Measurements from ENCODE around the gene ZBTB26.
"Not testable (repeated sequence)": the region's sequence is repeated elsewhere in the genome, so short reads cannot be mapped to it uniquely, and the experiment has no call there.

ZBTB26 gene

DNA sequence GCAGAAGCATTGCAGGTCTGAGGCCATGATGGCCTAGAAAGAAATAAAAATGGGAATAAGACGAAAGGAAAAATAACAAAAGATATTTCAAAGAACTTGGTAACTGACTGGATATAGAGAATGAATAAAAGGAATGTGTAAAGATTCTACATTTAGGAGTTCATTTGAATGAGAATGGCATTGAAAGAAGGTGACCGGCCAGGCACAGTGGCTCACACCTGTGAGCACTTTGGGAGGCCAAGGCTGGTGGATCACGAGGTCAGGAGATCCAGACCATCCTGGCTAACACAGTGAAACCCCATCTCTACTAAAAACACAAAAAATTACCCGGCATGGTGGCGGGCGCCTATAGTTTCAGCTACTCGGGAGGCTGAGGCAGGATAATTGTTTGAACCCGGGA is 8.6 kb downstream of the ZBTB26 start:
- no peak for FAIRE-seq

DNA sequence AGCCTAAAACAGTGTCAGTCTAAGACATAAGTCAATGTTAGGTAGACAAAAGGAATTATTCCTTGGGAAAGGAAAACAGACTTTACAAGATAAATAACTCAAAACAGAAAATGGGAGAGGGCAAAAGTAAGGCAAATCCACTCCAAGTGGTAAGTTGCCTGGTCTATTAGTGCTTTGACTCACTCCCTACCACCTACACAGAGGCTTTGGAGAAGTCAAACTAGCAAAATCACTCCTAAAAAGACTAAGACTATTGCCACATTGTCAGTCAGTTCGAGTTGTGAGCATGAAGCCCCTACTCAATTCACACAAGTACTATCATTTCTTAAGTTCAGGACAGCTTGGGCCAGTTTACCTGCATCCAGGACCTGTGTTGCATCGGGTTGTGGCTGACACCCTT is 13.0 kb downstream of the ZBTB26 start:
- no peak for FAIRE-seq

DNA sequence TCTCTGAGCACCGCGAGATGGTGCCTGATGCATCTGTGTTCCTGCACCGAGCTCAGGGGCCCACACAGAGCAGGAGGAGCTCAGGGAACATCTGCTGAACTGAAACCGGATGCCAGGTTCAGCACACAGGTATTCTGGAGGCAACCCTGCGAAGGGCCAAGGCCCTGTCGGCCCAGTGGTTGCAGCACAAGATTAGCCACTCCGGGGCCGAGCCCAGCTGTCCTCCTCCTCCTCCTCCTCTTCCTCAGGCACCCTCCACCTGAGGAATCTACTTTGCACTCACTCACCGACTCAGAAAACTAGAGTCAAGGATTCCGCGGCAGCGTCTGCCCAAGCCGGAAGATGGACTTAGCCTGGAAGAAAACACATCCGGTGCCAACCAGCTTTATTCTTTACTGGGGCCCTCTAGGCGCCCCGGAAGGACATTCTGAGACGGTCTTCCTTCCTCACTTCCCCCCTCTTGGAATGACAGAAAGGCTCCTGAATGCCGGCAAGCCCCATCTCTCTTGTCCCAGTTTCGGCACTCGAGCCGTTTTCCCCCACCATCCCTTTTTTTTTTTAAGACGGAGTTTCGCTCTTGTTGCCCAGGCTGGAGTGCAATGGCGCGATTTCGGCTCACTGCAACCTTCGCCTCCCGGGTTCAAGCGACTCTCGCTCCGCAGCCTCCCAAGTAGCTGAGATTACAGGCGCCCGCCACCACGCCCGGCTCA is 18.2 kb downstream of the ZBTB26 start, which contains the start of gene ZBTB6:
Gene ZBTB6 (minus strand): TSS at position 360 of the 710 bp plus-strand sequence. CDS start 1,251 bp downstream, outside the sequence.
- FAIRE-seq = peak; percentile 25

DNA sequence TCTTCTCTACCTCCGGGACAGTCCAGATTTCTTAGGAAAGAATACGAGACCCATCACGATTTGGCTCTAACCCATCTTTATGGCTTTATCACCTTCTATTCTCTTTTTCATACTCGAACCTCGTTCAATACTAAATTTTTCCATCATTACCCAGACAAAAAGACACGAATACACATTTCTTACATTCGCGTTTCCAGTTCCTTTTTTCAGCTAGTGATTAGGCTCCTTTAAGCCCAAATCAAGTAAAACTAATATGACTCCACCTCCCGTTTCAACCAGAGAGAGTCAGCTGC is 18.7 kb downstream of the ZBTB26 start:
- no peak for FAIRE-seq

DNA sequence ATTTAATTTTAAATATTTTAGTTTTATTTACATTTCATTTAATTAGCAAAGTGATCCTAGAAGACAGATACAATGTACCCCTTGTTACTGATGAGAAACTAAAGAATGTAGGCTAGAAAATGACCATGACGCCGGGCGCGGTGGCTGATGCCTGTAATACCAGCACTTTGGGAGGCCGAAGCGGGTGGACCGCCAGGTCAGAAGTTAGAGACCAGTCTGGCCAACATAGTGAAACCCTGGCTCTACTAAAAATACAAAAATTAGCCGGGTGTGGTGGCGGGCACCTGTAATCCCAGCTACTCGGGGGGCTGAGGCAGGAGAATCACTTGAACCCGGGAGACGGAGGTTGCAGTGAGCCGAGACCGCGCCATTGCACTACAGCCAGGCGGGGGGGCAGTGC is 25.2 kb downstream of the ZBTB26 start:
- not testable (repeated sequence) for FAIRE-seq

DNA sequence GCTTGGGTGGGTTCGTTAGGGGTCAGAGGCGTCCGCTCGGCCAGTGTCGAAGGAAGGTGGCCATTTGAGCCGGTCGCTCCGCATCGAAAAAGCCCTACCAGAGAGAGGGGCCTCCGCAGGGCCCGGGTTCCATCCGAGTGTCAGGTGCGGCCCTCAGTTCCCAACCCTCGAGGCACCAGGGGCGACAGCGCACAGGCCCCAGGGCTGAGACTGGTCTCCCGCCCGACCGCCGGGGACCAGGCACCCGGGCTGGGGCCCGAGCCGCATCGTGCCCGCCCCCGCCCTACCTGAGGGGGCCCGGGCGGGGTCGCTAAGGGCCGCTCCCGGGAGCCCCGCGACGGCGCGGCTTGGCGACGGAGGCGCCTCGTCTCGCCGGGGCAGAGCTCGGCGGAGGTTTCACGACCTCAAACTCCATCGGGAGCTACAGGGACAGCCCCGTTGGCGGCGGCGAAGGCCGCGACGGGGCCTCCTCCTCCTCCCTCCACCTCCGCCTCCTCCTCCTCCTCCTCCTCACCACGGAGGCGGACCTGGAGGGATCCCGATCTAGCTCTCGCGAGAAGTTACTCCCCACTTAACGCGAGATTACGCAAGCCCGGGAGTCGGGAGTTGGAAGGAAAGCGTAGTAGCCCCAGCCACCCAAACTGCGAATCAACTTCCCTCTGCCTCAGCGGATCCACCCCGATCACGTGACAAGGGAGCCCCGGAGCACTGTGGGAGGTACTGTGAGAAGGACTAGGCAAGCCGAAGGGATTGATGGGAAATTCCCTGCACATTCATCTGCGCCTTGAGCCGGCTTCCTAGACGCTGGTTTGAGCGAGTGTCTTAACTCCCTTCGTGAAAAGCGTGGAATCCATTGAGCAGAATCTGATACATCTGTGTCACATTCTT is 26.2 kb downstream of the ZBTB26 start, which contains the start of gene RC3H2:
Gene RC3H2 (minus strand): TSS at position 537 of the 888 bp plus-strand sequence. CDS start 7,850 bp downstream, outside the sequence.
- peak; percentile 96 for FAIRE-seq

DNA sequence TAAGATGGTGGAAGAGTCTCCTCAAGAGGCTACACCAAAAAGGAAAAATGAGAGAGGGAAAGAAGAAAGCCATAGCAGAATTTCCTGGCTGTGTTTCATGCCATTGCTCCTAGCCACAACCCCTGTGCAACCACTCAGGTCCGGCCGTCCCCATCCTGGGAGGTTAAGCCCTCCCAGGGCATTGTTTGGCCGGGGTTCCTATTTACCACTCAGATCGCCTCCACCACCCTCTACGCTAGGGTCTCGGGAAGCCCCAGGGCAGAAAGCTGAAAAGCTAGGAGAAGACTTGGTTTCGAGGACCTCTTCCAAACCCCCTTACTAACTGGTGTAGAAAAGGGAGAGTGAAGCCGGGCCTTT is 26.9 kb downstream of the ZBTB26 start:
- no peak for FAIRE-seq

DNA sequence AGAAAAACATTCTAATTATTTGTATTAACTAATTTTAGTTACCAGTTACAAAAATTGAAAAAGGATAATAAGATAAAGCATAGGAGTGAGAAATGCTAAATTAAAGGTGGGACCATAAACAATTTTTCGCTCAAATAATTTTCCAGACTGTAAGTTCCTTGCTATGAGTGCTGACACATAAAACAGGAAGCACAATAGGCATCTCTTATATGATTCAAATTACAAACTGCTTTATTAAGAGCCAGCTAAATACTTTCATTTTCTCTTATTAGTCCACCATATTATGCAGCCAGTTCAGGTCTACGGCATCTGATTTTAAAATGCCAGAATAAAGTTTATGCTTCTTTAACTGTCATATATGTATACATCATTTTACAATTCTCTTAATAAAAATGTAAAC is 30.5 kb downstream of the ZBTB26 start:
- no peak for FAIRE-seq

DNA sequence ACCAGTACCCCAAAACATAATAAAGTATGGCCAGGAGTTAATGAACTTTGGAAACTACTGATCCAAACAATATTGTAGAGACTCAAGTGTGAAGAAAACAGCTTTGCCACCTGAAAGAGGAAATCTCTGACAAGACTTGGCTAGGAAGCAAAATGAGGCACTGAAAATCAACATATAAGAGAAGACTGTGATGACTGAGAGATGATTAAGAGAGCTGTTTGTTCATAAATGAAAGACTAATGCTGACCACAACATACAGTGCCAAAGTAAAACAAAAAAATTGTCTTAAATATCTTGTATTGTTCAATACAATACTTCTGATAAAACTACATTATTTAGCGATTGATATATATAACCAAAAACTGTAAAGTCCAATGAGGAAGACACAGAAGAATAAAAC is 33.3 kb downstream of the ZBTB26 start:
- no peak for FAIRE-seq

DNA sequence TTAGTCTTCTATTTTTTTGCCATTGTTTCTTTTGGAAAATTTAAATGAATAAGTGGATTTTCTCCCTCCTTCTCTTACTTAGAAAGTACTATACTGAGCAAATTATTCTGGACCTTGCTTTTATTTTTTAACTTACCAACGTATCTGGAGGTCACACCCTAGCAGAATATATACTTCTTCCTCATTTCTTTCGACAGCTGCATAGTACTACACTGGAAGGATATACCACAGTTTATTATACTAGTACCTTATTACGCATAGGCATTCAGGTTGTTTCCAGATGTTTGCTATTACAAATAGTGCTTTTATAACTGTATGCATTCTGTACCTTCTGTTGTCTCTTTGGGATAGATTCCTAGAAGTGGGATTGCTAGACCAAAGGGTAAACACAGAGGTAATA is 42.8 kb downstream of the ZBTB26 start:
- no peak for FAIRE-seq

DNA sequence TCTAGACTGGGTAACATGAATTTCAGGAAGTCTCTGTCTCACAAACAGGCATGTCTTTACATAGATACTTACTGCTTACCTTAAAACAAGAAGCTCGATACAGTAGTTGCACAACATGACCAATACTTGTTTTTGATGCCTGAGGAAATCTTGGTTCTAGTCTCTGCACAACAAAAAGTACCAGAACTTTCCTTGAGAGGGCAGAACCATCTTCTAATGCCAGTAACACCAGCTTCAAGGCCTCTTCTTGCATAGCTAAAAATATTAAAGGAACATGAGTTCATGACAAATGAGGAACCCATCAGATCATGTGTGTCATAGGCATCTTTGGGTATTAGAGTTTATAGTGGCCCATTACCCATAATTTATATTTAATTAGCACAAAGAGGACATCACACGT is 48.2 kb downstream of the ZBTB26 start:
- no peak for FAIRE-seq

DNA sequence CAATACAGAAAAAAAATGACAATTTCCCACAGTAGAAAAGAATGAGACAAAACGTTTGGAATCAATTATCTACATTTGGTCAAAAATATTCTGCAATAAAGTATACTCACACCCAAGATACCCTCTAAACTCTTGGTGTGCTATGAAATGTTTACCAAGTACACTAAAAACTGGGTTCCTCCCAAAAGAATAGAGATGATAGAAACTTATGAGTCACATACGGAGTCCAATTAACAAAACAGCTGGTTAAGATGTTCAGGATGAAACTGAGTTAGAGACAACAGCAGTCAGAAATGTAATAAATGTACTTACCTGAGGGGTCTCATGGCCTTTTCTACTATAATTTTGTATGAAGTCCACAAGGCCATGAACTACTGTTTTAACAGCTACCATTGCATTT is 51.9 kb downstream of the ZBTB26 start:
- no peak for FAIRE-seq

DNA sequence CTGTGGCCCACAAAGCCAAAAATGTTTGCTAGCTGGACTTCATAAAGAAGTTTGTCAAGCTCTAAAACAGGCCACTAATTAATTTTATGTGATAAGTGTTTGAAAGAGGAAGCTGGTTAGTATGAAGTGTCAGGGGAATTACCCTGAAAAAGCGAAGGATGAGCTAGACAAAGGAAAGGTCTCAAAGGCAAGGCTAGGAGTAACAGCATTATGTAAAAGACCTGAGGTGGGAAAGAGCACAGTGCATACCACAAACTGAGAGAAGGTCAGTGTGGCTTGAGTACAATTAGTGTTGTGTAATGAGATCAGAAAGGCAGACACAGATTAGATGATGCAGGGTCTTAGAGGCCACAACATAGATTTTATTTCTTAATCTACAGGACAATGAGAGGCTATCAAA is 55.8 kb downstream of the ZBTB26 start:
- no peak for FAIRE-seq

DNA sequence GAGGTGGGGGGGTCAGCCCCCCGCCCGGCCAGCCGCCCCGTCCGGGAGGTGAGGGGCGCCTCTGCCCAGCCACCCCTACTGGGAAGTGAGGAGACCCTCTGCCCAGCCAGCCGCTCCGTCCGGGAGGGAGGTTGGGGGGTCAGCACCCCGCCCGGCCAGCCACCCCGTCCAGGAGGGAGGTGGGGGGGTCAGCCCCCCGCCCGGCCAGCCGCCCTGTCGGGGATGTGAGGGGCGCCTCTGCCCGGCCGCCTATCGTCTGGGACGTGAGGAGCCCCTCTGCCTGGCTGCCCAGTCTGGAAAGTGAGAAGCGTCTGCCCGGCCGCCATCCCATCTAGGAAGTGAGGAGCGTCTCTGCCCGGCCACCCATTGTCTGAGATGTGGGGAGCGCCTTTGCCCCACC is 64.0 kb downstream of the ZBTB26 start:
- not testable (repeated sequence) for FAIRE-seq

DNA sequence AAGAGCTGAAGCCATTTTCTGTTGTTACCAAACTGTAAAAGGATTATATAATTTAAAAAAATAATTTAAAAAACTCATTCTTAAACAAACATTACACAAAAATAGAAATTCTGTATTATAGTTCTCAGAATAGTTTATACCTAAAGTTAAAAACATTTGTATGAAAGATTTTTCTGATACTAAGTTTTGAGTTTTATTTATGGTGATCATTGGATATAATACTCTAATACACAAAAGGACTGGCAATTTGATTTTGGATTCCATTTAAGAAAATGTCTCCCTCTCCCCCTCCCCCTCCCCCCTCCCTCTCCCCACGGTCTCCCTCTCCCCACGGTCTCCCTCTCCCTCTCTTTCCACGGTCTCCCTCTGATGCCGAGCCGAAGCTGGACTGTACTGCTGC is 65.2 kb downstream of the ZBTB26 start:
- no peak for FAIRE-seq

Data from TTC549 (cell line).